A549 (cell line): ENCODE results near the gene SRC. TPM values are rescaled to one million over a fixed set of nuclear protein-coding genes. Genes with fewer than 3 reads are reported as not detected.

Source experiments
- ATAC-seq, 2 experiments: fragments of 200-7000 bp in 1 of 2; fragments of >200 bp in 1 of 2; cut with Nextera tagmentation in 1 of 2; cut with Tn5 transposase in 1 of 2; 3 replicates each; pipeline versions ENCODE4 v1.8.0 to v1.9.1; 2018 to 2020; ENCODE audit warnings: mild to moderate bottlenecking in 1 of 2, moderate library complexity in 1 of 2
- CTCF ChIA-PET: fragments of 300-600 bp; sonication (Branson Sonifier 250); formaldehyde crosslinking; extraction: SDS; loops from one replicate; lab custom pipeline; 2021; ENCODE audit warnings: antibody characterized with exemption, inconsistent platforms; lab: Yijun Ruan, JAX
- POLR2A ChIA-PET: fragments of 350-600 bp; formaldehyde crosslinking; extraction: SDS; loops from one replicate; lab custom pipeline; 2021; ENCODE audit warnings: antibody characterized with exemption, inconsistent platforms; lab: Yijun Ruan, JAX
- DNase-seq, 2 experiments: peaks; one replicate each; pipeline versions ENCODE4 v3.0.0 to v3.0.0-alpha.2; 2011 to 2016; ENCODE audit warnings: low read depth in 1 of 2, low spot score in 1 of 2
- FAIRE-seq: peaks from 2 replicates; lab custom pipeline; 2011; peaks lifted over from hg19 to GRCh38; lab: Jason Lieb, UNC
- H3K27ac ChIP-seq, 2 experiments: fragments of >200 bp; sonication (Bioruptor Twin); formaldehyde crosslinking; 3 replicates each; pipeline ENCODE4 v1.5.1; 2016 to 2017
- H3K4me1 ChIP-seq: fragments of >200 bp; sonication (Bioruptor Twin); formaldehyde crosslinking; 3 replicates; pipeline ENCODE4 v1.6.1; 2016
- H3K4me2 ChIP-seq: fragments of >200 bp; sonication (Bioruptor Twin); formaldehyde crosslinking; 3 replicates; pipeline ENCODE4 v1.6.1; 2016
- H3K4me3 ChIP-seq: fragments of >200 bp; sonication (Bioruptor Twin); formaldehyde crosslinking; 3 replicates; pipeline ENCODE4 v1.5.1; 2016
- H3K9me3 ChIP-seq: fragments of >200 bp; sonication (Bioruptor Twin); formaldehyde crosslinking; 3 replicates; pipeline ENCODE4 v1.6.1; 2016
- BHLHE40 ChIP-seq: IDR thresholded peaks from 2 replicates; pipeline ENCODE4 v1.6.1; 2012; ENCODE audit warnings: low read depth, low read length, inconsistent platforms
- CBX8 ChIP-seq: fragments of 200-600 bp; sonication (generic); IDR thresholded peaks from 2 replicates; pipeline ENCODE4 v1.6.1; 2016
- CEBPB ChIP-seq, 2 experiments: fragments of >200 bp in 1 of 2; sonication (Bioruptor Twin) in 1 of 2; formaldehyde crosslinking in 1 of 2; IDR thresholded peaks; 2 replicates each; pipeline ENCODE4 v1.6.1; 2012 to 2016
- EHF ChIP-seq: fragments of 250-450 bp; sonication (Bioruptor Pico); IDR thresholded peaks from 2 replicates; pipeline ENCODE4 v1.5.0; 2020; ENCODE audit warnings: mild to moderate bottlenecking
- EHMT2 ChIP-seq: fragments of 200-600 bp; sonication (generic); IDR thresholded peaks from 2 replicates; pipeline ENCODE4 v1.6.1; 2016; ENCODE audit warnings: antibody characterized with exemption, low read depth, mild to moderate bottlenecking, moderate library complexity
- FOSL2 ChIP-seq, 2 experiments: fragments of 450-650 bp in 1 of 2; fragments of >200 bp in 1 of 2; sonication (Bioruptor Twin) in 1 of 2; formaldehyde crosslinking; IDR thresholded peaks; 2 replicates each; pipeline versions ENCODE4 v1.5.0 to v1.6.1; 2016 to 2020; ENCODE audit warnings: mild to moderate bottlenecking in 1 of 2, moderate library complexity in 1 of 2
- FOXS1 ChIP-seq: fragments of 250-450 bp; sonication (Bioruptor Pico); IDR thresholded peaks from 2 replicates; pipeline ENCODE4 v1.5.0; 2020; ENCODE audit warnings: mild to moderate bottlenecking, moderate library complexity
- HDAC2 ChIP-seq: fragments of 200-600 bp; sonication (generic); IDR thresholded peaks from 2 replicates; pipeline ENCODE4 v1.6.1; 2016
- HEYL ChIP-seq: fragments of 250-450 bp; sonication (Bioruptor Pico); IDR thresholded peaks from 2 replicates; pipeline ENCODE4 v1.8.0; 2021; ENCODE audit warnings: mild to moderate bottlenecking, moderate library complexity
- HOXA7 ChIP-seq: fragments of 250-450 bp; sonication (Bioruptor Pico); IDR thresholded peaks from 2 replicates; pipeline ENCODE4 v1.5.0; 2020; ENCODE audit warnings: mild to moderate bottlenecking, moderate library complexity
- JUN ChIP-seq, 2 experiments: fragments of >200 bp; sonication (Bioruptor Twin); formaldehyde crosslinking; IDR thresholded peaks; 2 replicates in 1 of 2; 3 replicates in 1 of 2; pipeline ENCODE4 v1.6.1; 2016 to 2017
- JUNB ChIP-seq: fragments of >200 bp; sonication (Bioruptor Twin); formaldehyde crosslinking; IDR thresholded peaks from 2 replicates; pipeline ENCODE4 v1.6.1; 2016
- KDM5A ChIP-seq: fragments of 200-600 bp; sonication (generic); IDR thresholded peaks from 2 replicates; pipeline ENCODE4 v1.6.1; 2016; ENCODE audit warnings: antibody characterized with exemption, mild to moderate bottlenecking
- MYC ChIP-seq: IDR thresholded peaks from 2 replicates; pipeline ENCODE4 v1.6.1; 2012; ENCODE audit warnings: mild to moderate bottlenecking, inconsistent platforms, low read length, improper control_type of control experiment, borderline replicate concordance
- POLR2AphosphoS2 ChIP-seq: conservative IDR thresholded peaks from 2 replicates; pipeline ENCODE4 v1.6.1; 2012; ENCODE audit warnings: low read length, improper control_type of control experiment, inconsistent platforms
- RCOR1 ChIP-seq: fragments of 150-350 bp; IDR thresholded peaks from 2 replicates; pipeline ENCODE4 v1.6.1; 2014; ENCODE audit warnings: antibody characterized with exemption, low read length, low read depth
- RFX5 ChIP-seq: fragments of 450-650 bp; IDR thresholded peaks from 2 replicates; pipeline ENCODE4 v1.7.1; 2014; ENCODE audit warnings: antibody characterized with exemption, mild to moderate bottlenecking, moderate library complexity
- ZSCAN20 ChIP-seq: fragments of 250-450 bp; sonication (Bioruptor Pico); IDR thresholded peaks from 2 replicates; pipeline ENCODE4 v1.8.0; 2022; ENCODE audit warnings: mild to moderate bottlenecking, moderate library complexity
- WGBS: methylation state at CpG from one replicate; pipeline ENCODE4 v1.1.6; 2017; ENCODE audit errors: missing lambda C conversion rate; 5-methylcytosine and 5-hydroxymethylcytosine counted together
- polyA plus RNA-seq, 4 experiments: library from polyadenylated mRNA; depleted of rRNA in 3 of 4; stranded (reverse); fragments of >200 nt; fragmentation: RNase III in 1 of 4; extraction: RNeasy Plus Mini Kit Qiagen cat#74134 plus additional on column Dnase treatment in 1 of 4; gene quantifications; 2 replicates in 3 of 4; 3 replicates in 1 of 4; pipeline ENCODE4 v1.2.3, GENCODE V29; 2011 to 2017
- TF ChIP-seq, protein P1 (sequence below): fragments of 250-450 bp; sonication (Bioruptor Pico); IDR thresholded peaks from 2 replicates; pipeline ENCODE4 v1.5.0; 2020; ENCODE audit warnings: low read depth, mild to moderate bottlenecking, moderate library complexity
- TF ChIP-seq, protein P2 (sequence below): fragments of >200 bp; sonication (Bioruptor Twin); formaldehyde crosslinking; IDR thresholded peaks from 3 replicates; pipeline ENCODE4 v1.5.1; 2016
- TF ChIP-seq, protein P3 (sequence below): fragments of 200-600 bp; sonication (generic); IDR thresholded peaks from 2 replicates; pipeline ENCODE4 v1.6.1; 2016; ENCODE audit warnings: antibody characterized with exemption, mild to moderate bottlenecking, moderate library complexity
- TF ChIP-seq, protein P4 (sequence below): IDR thresholded peaks from 2 replicates; pipeline ENCODE4 v1.6.1; 2012

The SRC gene
- polyA plus RNA-seq, 2 of the 4 experiments (the other 2 are of a cell fraction), result 139 to 154 TPM

DNA sequence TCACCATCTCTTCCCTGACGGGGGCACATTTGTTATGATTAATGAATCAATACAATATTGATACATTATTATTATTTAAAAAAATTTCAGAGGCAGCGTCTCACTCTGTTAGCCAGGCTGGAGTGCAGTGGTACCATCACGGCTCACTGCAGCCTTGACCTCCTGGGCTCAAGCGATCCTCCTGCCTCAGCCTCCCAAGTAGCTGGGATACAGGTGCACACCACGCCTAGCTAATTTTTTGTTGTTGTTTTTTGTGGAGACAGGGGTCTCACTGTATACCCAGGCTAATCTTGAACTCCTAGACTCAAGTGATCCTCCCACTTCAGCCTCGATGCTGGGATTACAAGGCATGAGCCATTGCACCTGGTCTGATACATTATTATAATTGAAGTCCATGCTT is 4.9 kb upstream of the SRC start:
- H3K4me3 ChIP-seq, result no peak overlapping the region
- ATAC-seq, result no peak
- no peak for DNase-seq
- no peak for FAIRE-seq
- H3K27ac ChIP-seq, result peak overlapping the region in 1 of 2 experiments; percentile 48; a peak in 2 of 6 replicates
- TF ChIP-seq HOXA7, result no peak
- TF ChIP-seq JUNB, result no peak
- TF ChIP-seq RCOR1, result no peak
- no peak for TF ChIP-seq RFX5
- no peak for TF ChIP-seq POLR2AphosphoS2
- no peak for TF ChIP-seq KDM5A
- TF ChIP-seq MYC, result no peak
- no peak for TF ChIP-seq EHMT2
- TF ChIP-seq HEYL (CRISPR knock-in tag), result no peak
- no peak for TF ChIP-seq JUN (IDR thresholded peaks at IDR 0.05)
- TF ChIP-seq, all 56 proteins: peak for 0
- CTCF ChIA-PET, result interaction anchor here (1.3 kb wide), 1 partner anchor 59 kb away, joined by 4 read pairs; no protein-coding TSS in a partner anchor
- Histone ChIP-seq H3K9me3 (no peaks in the 10 kb centered on the region), H3K4me2 (no peak overlapping the region), H3K4me1 (peaks cover 49% of the 10 kb centered on the region)
- WGBS, result 91% methylated on average over 6 of the region's 6 CpGs
- POLR2A ChIA-PET, result no interaction called here

DNA sequence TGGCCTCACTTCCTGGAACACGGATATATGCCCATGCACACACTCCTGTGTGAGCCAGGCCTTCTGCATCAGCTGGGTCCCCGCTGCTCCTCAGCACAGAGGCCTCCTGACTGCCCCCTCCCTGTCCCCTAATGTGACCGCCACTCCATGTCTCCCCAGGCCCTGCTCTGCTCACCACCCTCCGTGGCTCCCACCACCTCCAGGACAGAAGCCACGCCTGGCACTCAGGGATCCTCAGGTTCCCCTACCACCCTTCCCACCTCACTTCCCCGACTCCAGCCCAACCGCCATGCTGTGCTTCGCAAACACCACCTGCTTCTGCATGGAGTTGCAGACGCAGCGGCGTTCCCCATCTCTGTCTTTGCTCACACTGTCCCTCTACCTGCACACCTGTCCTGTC is 4.3 kb upstream of the SRC start:
- Histone ChIP-seq H3K4me3 (no peak overlapping the region), H3K4me2 (no peak overlapping the region), H3K4me1 (peaks cover 42% of the 10 kb centered on the region), H3K9me3 (no peaks in the 10 kb centered on the region), H3K27ac (peak overlapping the region in 1 of 2 experiments; percentile 48; a peak in 1 of 6 replicates)
- ChIA-PET POLR2A (no interaction called here), CTCF (interaction anchor here (1.3 kb wide), 1 partner anchor 59 kb away, joined by 4 read pairs; no protein-coding TSS in a partner anchor)
- WGBS, result 94% methylated on average over 11 of the region's 11 CpGs
- no peak for TF ChIP-seq FOSL2 (IDR thresholded peaks at IDR 0.05)
- no peak for TF ChIP-seq FOSL2 (CRISPR knock-in tag; IDR thresholded peaks at IDR 0.05)
- TF ChIP-seq, protein P1, sequence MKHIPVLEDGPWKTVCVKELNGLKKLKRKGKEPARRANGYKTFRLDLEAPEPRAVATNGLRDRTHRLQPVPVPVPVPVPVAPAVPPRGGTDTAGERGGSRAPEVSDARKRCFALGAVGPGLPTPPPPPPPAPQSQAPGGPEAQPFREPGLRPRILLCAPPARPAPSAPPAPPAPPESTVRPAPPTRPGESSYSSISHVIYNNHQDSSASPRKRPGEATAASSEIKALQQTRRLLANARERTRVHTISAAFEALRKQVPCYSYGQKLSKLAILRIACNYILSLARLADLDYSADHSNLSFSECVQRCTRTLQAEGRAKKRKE, result no peak
- TF ChIP-seq EHF (CRISPR knock-in tag), result no peak
- TF ChIP-seq, protein P2, sequence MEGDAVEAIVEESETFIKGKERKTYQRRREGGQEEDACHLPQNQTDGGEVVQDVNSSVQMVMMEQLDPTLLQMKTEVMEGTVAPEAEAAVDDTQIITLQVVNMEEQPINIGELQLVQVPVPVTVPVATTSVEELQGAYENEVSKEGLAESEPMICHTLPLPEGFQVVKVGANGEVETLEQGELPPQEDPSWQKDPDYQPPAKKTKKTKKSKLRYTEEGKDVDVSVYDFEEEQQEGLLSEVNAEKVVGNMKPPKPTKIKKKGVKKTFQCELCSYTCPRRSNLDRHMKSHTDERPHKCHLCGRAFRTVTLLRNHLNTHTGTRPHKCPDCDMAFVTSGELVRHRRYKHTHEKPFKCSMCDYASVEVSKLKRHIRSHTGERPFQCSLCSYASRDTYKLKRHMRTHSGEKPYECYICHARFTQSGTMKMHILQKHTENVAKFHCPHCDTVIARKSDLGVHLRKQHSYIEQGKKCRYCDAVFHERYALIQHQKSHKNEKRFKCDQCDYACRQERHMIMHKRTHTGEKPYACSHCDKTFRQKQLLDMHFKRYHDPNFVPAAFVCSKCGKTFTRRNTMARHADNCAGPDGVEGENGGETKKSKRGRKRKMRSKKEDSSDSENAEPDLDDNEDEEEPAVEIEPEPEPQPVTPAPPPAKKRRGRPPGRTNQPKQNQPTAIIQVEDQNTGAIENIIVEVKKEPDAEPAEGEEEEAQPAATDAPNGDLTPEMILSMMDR, result no peak
- no peak for TF ChIP-seq KDM5A
- no peak for TF ChIP-seq FOXS1 (CRISPR knock-in tag)
- TF ChIP-seq, protein P3, sequence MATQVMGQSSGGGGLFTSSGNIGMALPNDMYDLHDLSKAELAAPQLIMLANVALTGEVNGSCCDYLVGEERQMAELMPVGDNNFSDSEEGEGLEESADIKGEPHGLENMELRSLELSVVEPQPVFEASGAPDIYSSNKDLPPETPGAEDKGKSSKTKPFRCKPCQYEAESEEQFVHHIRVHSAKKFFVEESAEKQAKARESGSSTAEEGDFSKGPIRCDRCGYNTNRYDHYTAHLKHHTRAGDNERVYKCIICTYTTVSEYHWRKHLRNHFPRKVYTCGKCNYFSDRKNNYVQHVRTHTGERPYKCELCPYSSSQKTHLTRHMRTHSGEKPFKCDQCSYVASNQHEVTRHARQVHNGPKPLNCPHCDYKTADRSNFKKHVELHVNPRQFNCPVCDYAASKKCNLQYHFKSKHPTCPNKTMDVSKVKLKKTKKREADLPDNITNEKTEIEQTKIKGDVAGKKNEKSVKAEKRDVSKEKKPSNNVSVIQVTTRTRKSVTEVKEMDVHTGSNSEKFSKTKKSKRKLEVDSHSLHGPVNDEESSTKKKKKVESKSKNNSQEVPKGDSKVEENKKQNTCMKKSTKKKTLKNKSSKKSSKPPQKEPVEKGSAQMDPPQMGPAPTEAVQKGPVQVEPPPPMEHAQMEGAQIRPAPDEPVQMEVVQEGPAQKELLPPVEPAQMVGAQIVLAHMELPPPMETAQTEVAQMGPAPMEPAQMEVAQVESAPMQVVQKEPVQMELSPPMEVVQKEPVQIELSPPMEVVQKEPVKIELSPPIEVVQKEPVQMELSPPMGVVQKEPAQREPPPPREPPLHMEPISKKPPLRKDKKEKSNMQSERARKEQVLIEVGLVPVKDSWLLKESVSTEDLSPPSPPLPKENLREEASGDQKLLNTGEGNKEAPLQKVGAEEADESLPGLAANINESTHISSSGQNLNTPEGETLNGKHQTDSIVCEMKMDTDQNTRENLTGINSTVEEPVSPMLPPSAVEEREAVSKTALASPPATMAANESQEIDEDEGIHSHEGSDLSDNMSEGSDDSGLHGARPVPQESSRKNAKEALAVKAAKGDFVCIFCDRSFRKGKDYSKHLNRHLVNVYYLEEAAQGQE, result no peak
- TF ChIP-seq CEBPB (IDR thresholded peaks at IDR 0.05), result no peak
- no peak for TF ChIP-seq BHLHE40
- no peak for TF ChIP-seq CBX8
- no peak for TF ChIP-seq ZSCAN20 (CRISPR knock-in tag)
- TF ChIP-seq HDAC2, result no peak
- TF ChIP-seq, protein P4, sequence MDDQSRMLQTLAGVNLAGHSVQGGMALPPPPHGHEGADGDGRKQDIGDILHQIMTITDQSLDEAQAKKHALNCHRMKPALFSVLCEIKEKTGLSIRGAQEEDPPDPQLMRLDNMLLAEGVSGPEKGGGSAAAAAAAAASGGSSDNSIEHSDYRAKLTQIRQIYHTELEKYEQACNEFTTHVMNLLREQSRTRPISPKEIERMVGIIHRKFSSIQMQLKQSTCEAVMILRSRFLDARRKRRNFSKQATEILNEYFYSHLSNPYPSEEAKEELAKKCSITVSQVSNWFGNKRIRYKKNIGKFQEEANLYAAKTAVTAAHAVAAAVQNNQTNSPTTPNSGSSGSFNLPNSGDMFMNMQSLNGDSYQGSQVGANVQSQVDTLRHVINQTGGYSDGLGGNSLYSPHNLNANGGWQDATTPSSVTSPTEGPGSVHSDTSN, result no peak
- TF ChIP-seq EHMT2, result no peak
- ATAC-seq, result no peak
- DNase-seq, result no peak
- FAIRE-seq, result no peak
